ENCODE results near the gene DDX54.

DDX54 gene

DNA sequence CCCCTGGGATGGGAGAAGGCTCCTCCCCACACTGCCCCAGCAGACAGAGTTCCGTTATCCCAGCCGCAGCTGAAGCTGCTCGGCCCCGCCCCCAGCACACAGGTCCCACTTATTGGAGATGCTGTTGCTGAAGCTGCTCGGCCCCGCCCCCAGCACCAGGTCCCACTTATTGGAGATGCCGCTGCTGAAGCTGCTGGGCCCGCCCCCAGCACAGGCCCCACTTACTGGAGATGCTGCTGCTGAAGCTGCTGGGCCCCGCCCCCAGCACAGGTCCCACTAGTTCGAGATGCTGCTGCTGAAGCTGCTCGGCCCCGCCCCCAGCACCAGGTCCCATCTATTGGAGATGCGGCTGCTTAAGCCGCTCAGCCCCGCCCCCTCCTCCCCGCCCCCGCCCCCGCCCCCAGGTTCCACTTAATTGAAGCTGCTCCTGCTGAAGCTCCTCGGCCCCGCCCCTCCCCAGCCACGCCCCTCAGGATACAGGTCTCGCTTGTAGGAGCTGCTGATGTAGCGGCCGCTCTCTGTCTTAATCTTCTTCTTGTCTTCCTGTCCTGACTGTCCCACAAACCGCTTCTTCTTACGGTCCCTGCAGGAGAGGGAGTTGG lies 23.8 kb downstream of the DDX54 start:
- TF ChIP-seq, protein P1, sequence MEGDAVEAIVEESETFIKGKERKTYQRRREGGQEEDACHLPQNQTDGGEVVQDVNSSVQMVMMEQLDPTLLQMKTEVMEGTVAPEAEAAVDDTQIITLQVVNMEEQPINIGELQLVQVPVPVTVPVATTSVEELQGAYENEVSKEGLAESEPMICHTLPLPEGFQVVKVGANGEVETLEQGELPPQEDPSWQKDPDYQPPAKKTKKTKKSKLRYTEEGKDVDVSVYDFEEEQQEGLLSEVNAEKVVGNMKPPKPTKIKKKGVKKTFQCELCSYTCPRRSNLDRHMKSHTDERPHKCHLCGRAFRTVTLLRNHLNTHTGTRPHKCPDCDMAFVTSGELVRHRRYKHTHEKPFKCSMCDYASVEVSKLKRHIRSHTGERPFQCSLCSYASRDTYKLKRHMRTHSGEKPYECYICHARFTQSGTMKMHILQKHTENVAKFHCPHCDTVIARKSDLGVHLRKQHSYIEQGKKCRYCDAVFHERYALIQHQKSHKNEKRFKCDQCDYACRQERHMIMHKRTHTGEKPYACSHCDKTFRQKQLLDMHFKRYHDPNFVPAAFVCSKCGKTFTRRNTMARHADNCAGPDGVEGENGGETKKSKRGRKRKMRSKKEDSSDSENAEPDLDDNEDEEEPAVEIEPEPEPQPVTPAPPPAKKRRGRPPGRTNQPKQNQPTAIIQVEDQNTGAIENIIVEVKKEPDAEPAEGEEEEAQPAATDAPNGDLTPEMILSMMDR (IDR thresholded peaks at IDR 0.05; ENCODE audit: low read depth, low read length) = no peak
- no peak overlapping the region for H3K4me3 ChIP-seq (replicated peaks in 1 of 2; ENCODE audit: low read depth in 2 of 2, low read length in 2 of 2)
- DNase-seq (ENCODE audit: low read depth in 2 of 2) = no peak

DNA sequence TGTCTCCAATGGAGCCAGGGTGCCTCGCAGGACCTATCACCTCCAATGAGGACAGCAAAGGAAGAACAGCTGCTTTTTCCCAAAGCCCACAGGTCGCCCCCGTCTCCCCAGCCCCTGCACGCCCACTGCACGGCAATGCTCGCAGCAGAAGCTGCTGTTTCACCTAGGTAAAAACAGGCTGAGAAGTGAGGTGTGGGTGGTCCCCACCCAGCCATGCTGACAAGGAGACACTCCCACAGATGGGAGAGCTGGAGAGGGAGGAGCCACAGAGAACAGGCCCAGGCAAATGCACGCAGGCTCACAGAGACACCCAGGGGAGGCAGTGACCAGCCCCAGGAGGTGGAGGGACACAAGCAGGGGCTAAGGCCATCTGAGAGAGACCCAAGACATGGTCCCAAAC lies 25.3 kb downstream of the DDX54 start:
- TF ChIP-seq, protein P1 (IDR thresholded peaks at IDR 0.05; ENCODE audit: low read depth, low read length) = no peak

DNA sequence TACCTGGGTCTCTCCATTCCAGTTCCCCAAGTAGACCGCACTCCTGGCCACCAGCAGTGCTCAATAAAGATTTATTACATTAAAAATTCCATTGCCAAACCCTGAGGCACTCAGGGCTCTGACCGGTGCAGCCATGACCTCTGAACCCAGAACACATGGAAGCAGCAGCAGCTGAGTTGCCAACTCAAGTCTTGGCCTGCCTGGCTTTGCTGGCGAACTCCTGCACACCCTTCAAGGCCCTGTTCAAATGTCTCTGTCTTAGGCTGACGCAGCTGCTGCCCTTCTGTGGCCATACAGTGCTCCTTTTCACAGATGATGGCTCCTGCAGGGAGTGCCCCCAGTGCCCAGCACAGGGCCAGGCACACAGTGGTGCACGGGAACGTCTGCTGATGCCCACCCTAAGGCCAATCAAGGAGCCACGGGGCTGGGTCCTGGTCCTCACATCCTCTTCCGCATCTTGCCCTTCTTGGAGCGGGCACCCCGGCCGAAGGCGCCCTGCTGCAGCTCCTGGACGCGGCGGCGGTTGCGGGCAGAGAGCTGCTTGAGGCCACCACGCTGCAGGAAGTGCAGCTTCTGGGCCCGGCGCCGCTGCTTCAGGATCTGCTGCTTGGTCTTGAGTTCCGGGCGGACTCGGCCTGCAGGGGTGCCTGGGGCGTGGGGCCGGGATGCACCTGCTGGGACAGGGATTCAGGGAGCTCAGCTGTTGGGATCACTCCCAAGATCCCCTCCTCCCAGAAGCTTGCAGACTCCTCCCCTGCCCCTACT lies 26.7 kb downstream of the DDX54 start:
- no peak overlapping the region for H3K4me3 ChIP-seq (replicated peaks in 1 of 2; ENCODE audit: low read depth in 2 of 2, low read length in 2 of 2)
- TF ChIP-seq, protein P1 (IDR thresholded peaks at IDR 0.05; ENCODE audit: low read depth, low read length) = no peak
- no peak for DNase-seq (ENCODE audit: low read depth in 2 of 2)

More for the DNA sequence above, 25.3 kb downstream of the DDX54 start:
- H3K4me3 ChIP-seq (replicated peaks in 1 of 2; ENCODE audit: low read depth in 2 of 2, low read length in 2 of 2) = no peak overlapping the region
- no peak for DNase-seq (ENCODE audit: low read depth in 2 of 2)

DNA sequence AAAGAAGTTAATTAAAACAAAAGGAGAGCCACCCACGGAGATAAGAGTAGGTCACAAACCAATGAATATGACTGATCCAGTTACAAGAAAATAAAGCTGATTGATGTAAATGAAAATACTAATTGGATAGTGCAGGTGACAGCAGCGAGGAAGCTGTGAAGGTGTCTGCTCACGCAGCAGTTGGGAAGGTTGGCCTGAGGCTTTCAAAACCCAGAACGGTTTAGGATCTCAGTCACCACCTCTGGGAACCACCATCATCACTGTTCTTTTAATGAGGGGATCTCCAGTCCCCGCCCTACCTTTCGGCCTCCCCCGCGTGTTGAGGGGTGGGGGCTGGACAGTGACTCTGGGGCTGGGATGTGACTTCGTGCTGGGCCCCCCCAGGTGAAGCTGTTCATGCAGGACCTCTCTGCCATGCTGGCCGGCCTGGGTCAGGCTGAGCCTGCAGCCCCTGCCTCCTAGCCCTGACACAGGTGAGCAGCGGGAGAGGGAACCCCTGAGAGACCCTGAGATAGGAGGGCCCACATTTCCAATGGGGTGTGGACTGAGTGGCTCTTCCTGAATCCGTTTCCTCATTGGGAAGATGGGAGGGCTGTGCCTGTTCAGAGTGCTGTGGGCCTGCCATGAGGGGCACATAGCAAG lies 27.9 kb downstream of the DDX54 start:
- H3K4me3 ChIP-seq (replicated peaks in 1 of 2; ENCODE audit: low read depth in 2 of 2, low read length in 2 of 2) = no peak overlapping the region
- DNase-seq (ENCODE audit: low read depth in 2 of 2) = no peak
- TF ChIP-seq, protein P1 (IDR thresholded peaks at IDR 0.05; ENCODE audit: low read depth, low read length) = no peak

DNA sequence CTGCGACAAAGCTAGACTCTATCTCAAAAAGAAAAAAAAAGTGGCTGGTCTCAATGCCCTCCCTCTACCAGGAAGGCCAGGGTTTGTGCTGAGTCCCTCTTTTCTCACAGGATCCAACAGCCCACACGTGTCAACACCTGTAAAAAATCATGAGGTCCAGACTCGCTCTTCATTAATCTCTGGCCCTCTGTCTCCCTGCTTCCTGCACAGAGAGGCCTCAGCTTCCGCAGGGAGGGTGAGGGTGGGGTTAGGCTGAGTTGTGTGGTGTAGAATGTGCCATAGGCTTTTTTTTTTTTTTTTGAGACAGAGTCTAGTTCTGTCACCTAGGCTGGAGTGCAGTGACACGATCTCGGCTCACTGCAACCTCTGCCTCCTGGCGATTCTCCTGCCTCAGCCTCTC lies 29.6 kb downstream of the DDX54 start:
- TF ChIP-seq, protein P1 (IDR thresholded peaks at IDR 0.05; ENCODE audit: low read depth, low read length) = no peak
- DNase-seq (ENCODE audit: low read depth in 2 of 2) = no peak
- no peak overlapping the region for H3K4me3 ChIP-seq (replicated peaks in 1 of 2; ENCODE audit: low read depth in 2 of 2, low read length in 2 of 2)

DNA sequence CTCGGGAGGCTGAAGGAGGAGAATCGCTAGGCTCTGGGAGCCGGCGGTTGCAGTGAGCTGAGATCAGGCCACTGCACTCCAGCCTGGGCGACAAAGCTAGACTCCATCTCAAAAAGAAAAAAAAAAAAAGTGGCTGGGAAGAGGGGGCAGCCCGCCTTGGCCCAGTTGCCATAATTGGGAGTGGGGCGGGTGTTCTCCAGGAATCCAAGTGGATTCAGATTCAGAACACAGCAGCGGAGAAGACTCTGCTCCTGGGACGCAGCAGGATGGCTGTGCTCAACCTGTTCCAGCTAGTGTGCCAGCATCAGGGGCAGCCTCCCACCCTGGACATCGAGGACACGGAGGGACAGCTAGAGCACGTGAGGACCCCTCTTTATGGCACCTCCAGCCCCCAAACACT lies 30.2 kb downstream of the DDX54 start:
- TF ChIP-seq, protein P1 (IDR thresholded peaks at IDR 0.05; ENCODE audit: low read depth, low read length) = no peak
- no peak for DNase-seq (ENCODE audit: low read depth in 2 of 2)
- H3K4me3 ChIP-seq (replicated peaks in 1 of 2; ENCODE audit: low read depth in 2 of 2, low read length in 2 of 2) = no peak overlapping the region
